Measurements from ENCODE around the gene SMARCD1. TPM values are rescaled to one million over a fixed set of nuclear protein-coding genes. Genes with fewer than 3 reads are reported as not detected.

The SMARCD1 gene
- total and polyA plus RNA-seq, 9 of the 15 experiments (the other 6 are each of a cell fraction or from before 2014, with no cell fraction given) = 0.86 to 91.7 (median 48.0) TPM

DNA sequence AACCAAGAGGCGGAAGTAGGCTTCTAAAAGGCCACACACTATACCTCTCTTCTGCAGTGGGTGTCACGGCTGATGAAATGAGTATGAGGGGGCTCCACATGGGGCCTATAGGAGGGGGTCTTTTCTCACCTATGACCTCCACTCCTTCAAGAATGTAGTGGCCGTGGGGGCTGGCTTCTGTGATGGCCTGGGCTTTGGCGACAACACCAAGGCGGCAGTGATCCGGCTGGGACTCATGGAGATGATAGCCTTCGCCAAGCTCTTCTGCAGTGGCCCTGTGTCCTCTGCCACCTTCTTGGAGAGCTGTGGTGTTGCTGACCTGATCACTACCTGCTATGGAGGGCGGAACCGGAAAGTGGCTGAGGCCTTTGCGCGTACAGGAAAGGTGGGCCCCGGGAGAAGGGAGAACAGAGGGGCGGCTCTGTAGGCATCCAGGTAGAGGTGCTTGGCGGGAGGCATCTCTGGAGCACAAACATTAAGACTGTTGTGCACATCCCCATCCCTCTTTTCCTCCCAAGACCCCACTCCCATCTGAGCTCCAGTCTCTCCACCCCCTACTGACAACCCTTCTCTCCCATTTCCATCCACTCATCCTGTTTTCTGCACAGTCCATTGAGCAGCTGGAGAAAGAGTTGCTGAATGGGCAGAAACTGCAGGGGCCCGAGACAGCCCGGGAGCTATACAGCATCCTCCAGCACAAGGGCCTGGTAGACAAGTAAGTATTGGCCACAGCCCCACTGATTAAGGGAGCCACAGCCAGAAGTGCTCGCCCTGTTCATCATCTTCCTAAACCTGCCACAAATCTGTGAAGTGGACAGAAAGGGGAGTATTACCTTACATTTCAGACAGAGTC, 22.5 kb downstream of the SMARCD1 start:
- WGBS (ENCODE audit: insufficient coverage, low coverage, missing lambda C conversion rate) = 75% methylated on average over 13 of the region's 17 CpGs
- TF ChIP-seq ZFX (CRISPR knock-in tag; IDR thresholded peaks at IDR 0.05) = no peak
- peak; percentile 28; the same call in 1 of the 2 replicates for TF ChIP-seq ZNF316 (IDR thresholded peaks at IDR 0.05)
- TF ChIP-seq C11orf30 (IDR thresholded peaks at IDR 0.05; ENCODE audit: low read depth) = peak; percentile 31; the same call in 1 of the 2 replicates
- DNase-seq (ENCODE audit: extremely low read depth in 1 of 4, low spot score in 3 of 4) (no peak), ATAC-seq (no peak), FAIRE-seq (no peak)
- intact Hi-C loops (cut with micrococcal nuclease) (no loop called here), in situ Hi-C loops (cut with MboI) (no loop called here)
- CTCF ChIA-PET (ENCODE audit: low intra/inter-chr PET ratio) = no interaction called here
- Histone ChIP-seq H3K36me3 (ENCODE audit: control insufficient read depth, insufficient read depth, low read length) (no peaks in the 10 kb centered on the region), H2AFZ (ENCODE audit: low read depth, low read length) (no peak overlapping the region), H3K27ac (ENCODE audit: extremely low read depth, low read depth, low read length) (no peak overlapping the region), H3K9ac (ENCODE audit: insufficient read depth in 1 of 2, low read depth in 2 of 2, low read length in 2 of 2) (peak overlapping the region in 1 of 2 experiments; percentile 26; a peak in 1 of 4 replicates), H3K27me3 (ENCODE audit: control insufficient read depth in 2 of 2, insufficient read depth in 2 of 2, low read length in 2 of 2) (no peaks in the 10 kb centered on the region), H3K79me2 (ENCODE audit: control insufficient read depth, insufficient read depth, low read length) (peaks cover 7% of the 10 kb centered on the region; the same call in 2 of the 3 replicates), H3K9me3 (replicated peaks; ENCODE audit: control insufficient read depth, insufficient read depth, low read depth, low read length) (no peaks in the 10 kb centered on the region), H4K20me1 (replicated peaks; ENCODE audit: control insufficient read depth, insufficient read depth, low read length) (peaks cover 5% of the 10 kb centered on the region; the same call in 1 of the 2 replicates), H3K4me1 (replicated peaks in 1 of 2; ENCODE audit: control insufficient read depth in 2 of 2, insufficient read depth in 2 of 2, low read length in 2 of 2) (peaks cover 41 to 49% of the 10 kb centered on the region in 2 experiments), H3K4me3 (no peak overlapping the region), H3K9me1 (ENCODE audit: control insufficient read depth, insufficient read depth, low read length) (no peaks in the 10 kb centered on the region), H3K4me2 (ENCODE audit: insufficient read depth, low read length) (no peak overlapping the region)
- POLR2A ChIA-PET = interaction anchor here (2.7 kb wide), 1 partner anchor 23 kb away, joined by 6 read pairs; the partner anchor contains the start of gene SMARCD1
- BruUV-seq (replicated peaks) = no TSS peak

DNA sequence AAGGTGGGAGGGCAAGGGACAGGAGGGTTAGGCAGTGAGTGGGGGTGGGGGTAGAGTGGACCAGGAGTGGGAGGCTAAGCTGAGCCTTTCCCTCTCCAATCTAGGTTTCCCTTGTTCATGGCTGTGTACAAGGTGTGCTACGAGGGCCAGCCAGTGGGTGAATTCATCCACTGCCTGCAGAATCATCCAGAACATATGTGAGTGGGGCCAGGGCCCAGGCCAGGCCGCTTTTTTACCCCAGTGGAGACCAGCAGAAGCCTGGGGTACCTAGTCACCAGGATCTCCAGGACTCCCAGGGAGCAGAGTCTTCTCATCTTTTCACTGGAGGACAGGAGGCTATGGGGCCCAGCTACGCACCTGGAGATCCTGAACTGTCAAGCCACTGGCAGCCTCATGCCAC, 24.2 kb downstream of the SMARCD1 start:
- Histone ChIP-seq H3K9me1 (ENCODE audit: control insufficient read depth, insufficient read depth, low read length) (no peaks in the 10 kb centered on the region), H3K4me3 (no peak overlapping the region)
- no TSS peak for BruUV-seq (replicated peaks)
- TF ChIP-seq ZNF3 (CRISPR knock-in tag; IDR thresholded peaks at IDR 0.05) (no peak), PTTG1 (tag; IDR thresholded peaks at IDR 0.05; ENCODE audit: low read depth) (no peak), BHLHE40 (IDR thresholded peaks at IDR 0.05; ENCODE audit: low read length) (no peak), HNRNPK (IDR thresholded peaks at IDR 0.05; ENCODE audit: low read depth, low read length, poor library complexity, severe bottlenecking) (no peak), AFF4 (CRISPR knock-in tag; IDR thresholded peaks at IDR 0.05) (no peak), ZNF316 (IDR thresholded peaks at IDR 0.05) (no peak), ZNF140 (CRISPR knock-in tag; IDR thresholded peaks at IDR 0.05) (no peak)

More for the DNA sequence above, 24.2 kb downstream of the SMARCD1 start:
- Histone ChIP-seq H3K27ac (ENCODE audit: extremely low read depth, low read depth, low read length) (0 out of 3 replicates have a peak overlapping the region, but pooled peaks have one; percentile 65), H4K20me1 (replicated peaks; ENCODE audit: control insufficient read depth, insufficient read depth, low read length) (peaks cover 5% of the 10 kb centered on the region; the same call in 1 of the 2 replicates), H2AFZ (ENCODE audit: low read depth, low read length) (peak overlapping the region; percentile 90), H3K79me2 (ENCODE audit: control insufficient read depth, insufficient read depth, low read length) (peaks cover 23% of the 10 kb centered on the region), H3K4me2 (ENCODE audit: insufficient read depth, low read length) (peak overlapping the region; percentile 98; the same call in 1 of the 2 replicates), H3K4me1 (replicated peaks in 1 of 2; ENCODE audit: control insufficient read depth in 2 of 2, insufficient read depth in 2 of 2, low read length in 2 of 2) (peaks cover 32 to 49% of the 10 kb centered on the region in 2 experiments), H3K9me3 (replicated peaks; ENCODE audit: control insufficient read depth, insufficient read depth, low read depth, low read length) (no peaks in the 10 kb centered on the region), H3K9ac (ENCODE audit: insufficient read depth in 1 of 2, low read depth in 2 of 2, low read length in 2 of 2) (peak overlapping the region in 1 of 2 experiments; percentile 86; a peak in 2 of 4 replicates), H3K36me3 (ENCODE audit: control insufficient read depth, insufficient read depth, low read length) (no peaks in the 10 kb centered on the region; the same call in 2 of the 3 replicates), H3K27me3 (ENCODE audit: control insufficient read depth in 2 of 2, insufficient read depth in 2 of 2, low read length in 2 of 2) (no peaks in the 10 kb centered on the region)
- ChIA-PET POLR2A (interaction anchor here (0.6 to 2.7 kb wide), 6 partner anchors 9 to 58 kb away, joined by 3 to 6 read pairs (median 4); partner anchors contain the start of genes CERS5 and SMARCD1), CTCF (ENCODE audit: low intra/inter-chr PET ratio) (no interaction called here)
- 54% methylated on average over 2 of the region's 3 CpGs for WGBS (ENCODE audit: insufficient coverage, low coverage, missing lambda C conversion rate)
- DNase-seq (ENCODE audit: extremely low read depth in 1 of 4, low spot score in 3 of 4) = no peak
- ATAC-seq = no peak
- intact Hi-C loops (cut with micrococcal nuclease) (no loop called here), in situ Hi-C loops (cut with MboI) (no loop called here)
- no peak for FAIRE-seq

All from K562 (cell line).